ENCODE measurements around the gene ERBIN. TPM values are rescaled to one million over a fixed set of nuclear protein-coding genes. Genes with fewer than 3 reads are reported as not detected.

Gene ERBIN
- total RNA-seq, 1 experiment from 2014 or later: 27.1 TPM

GRCh38 chr5:65913519-65913918 is 12.9 kb upstream of the ERBIN start:
- no peak overlapping the region for H3K27ac Mint-ChIP-seq
- DNase-seq (ENCODE audit: low spot score) (no peak), ATAC-seq (no peak; the same call in 1 of the 2 replicates)
- ChIA-PET POLR2A (no interaction called here), CTCF (no interaction called here)
- H3K36me3 Mint-ChIP-seq: no peaks in the 10 kb centered on the region
- peaks cover 3% of the 10 kb centered on the region; the same call in 1 of the 2 replicates for H3K4me1 Mint-ChIP-seq
- no peak overlapping the region for H3K4me3 Mint-ChIP-seq
- no peaks in the 10 kb centered on the region for H3K9me3 Mint-ChIP-seq
- TF ChIP-seq USF2 (CRISPR knock-in tag; IDR thresholded peaks at IDR 0.05): no peak
- no peak for TF ChIP-seq ESRRA (CRISPR knock-in tag; IDR thresholded peaks at IDR 0.05; ENCODE audit: borderline replicate concordance)
- TF ChIP-seq ATF3 (CRISPR knock-in tag; conservative IDR thresholded peaks at IDR 0.05): no peak
- TF ChIP-seq GABPB1 (CRISPR knock-in tag; IDR thresholded peaks at IDR 0.05): no peak
- TF ChIP-seq EMX1 (CRISPR knock-in tag; IDR thresholded peaks at IDR 0.05): no peak
- TF ChIP-seq HMGXB4 (CRISPR knock-in tag; IDR thresholded peaks at IDR 0.05): no peak
- TF ChIP-seq ARID4B (CRISPR knock-in tag; IDR thresholded peaks at IDR 0.05; ENCODE audit: borderline replicate concordance): no peak
- no peak for TF ChIP-seq AFF4 (CRISPR knock-in tag; IDR thresholded peaks at IDR 0.05; ENCODE audit: borderline replicate concordance)
- no peak for TF ChIP-seq ZNF232 (CRISPR knock-in tag; IDR thresholded peaks at IDR 0.05)
- TF ChIP-seq PRRX2 (CRISPR knock-in tag; IDR thresholded peaks at IDR 0.05): no peak
- no peak for TF ChIP-seq SP1 (CRISPR knock-in tag; conservative IDR thresholded peaks at IDR 0.05)
- no peak for TF ChIP-seq CREB1 (CRISPR knock-in tag; IDR thresholded peaks at IDR 0.05)
- no peak for TF ChIP-seq NR3C1 (CRISPR knock-in tag; conservative IDR thresholded peaks at IDR 0.05; ENCODE audit: low read depth)
- no peak for TF ChIP-seq ATF1 (CRISPR knock-in tag; IDR thresholded peaks at IDR 0.05)
- TF ChIP-seq OVOL2 (CRISPR knock-in tag; IDR thresholded peaks at IDR 0.05; ENCODE audit: borderline replicate concordance): no peak
- no peak for TF ChIP-seq TEAD4 (CRISPR knock-in tag; IDR thresholded peaks at IDR 0.05)
- TF ChIP-seq ZNF281 (CRISPR knock-in tag; IDR thresholded peaks at IDR 0.05): no peak
- H3K27me3 Mint-ChIP-seq (ENCODE audit: low read depth): no peaks in the 10 kb centered on the region

Measured in WTC11 (cell line).